Stimulated activated CD4-positive, alpha-beta T cell treated with anti-CD3 and anti-CD28 coated beads, Interleukin-4, amount 100 ng/mL, for 4 hours (primary cell): ENCODE results near the gene GALNT16.
"Not testable (repeated sequence)": the region's sequence is repeated elsewhere in the genome, so short reads cannot be mapped to it uniquely, and the experiment has no call there.

Experiments used
- DNase-seq, 2 experiments: peaks; one replicate each; pipeline ENCODE4 v3.0.0-alpha.2; 2020

The GALNT16 gene

DNA sequence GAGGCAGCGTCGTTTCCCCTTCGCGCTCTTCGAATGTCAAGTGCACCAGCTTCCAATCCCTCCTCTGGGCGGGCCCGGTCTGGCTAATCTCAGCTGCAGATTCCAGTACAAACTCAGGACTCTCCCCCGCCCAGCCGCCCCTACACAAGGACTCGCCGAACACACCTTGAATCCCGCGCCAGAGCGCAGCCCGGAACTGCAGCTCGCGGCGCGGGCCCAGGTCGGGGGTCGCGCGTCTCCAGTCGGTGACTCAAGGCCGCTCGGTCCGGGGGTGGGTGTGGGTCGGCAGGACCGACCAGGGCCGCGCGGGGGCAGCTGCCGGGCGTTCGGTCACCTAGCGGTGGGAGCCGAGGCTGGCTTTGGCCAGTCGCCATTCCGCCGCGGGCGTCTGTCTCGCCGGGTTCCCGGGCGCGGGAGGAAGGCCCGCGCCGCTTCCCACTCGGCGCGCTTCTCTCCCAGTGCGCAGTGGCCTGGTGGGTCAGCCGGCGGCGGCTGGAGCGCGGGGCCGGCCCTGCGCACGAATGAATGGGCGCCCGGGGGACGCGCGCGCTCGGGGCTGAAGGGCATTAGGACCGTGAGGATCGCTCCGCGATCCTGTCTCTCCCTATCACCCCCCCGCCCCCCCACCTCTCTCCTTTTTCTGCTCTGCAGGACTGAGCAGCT lies at the start of gene GALNT16:
TSS of gene GALNT16 (plus strand) at position 632 of the 663 bp plus-strand sequence. CDS start 133 bp downstream, outside the sequence.
- no peak for DNase-seq

DNA sequence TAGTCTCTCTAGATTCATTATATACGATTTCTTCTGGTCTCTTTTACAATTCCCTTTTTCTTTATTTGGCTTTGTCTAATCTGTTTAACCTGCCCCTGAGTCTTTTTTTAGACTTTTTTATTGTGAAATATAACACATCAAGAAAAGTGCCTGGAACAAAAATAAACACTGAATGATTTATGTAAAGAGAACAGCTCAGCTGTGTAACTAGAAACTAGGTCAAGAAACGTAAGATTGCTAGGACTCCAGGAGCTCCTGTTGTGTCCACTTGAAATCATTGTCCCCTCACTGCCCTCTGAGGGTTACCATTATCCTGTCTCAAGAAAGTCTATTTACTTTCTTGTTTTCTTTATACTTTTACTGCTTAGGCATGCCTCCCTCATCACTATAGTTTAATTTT lies 45.6 kb upstream of the GALNT16 start:
- DNase-seq, result no peak

DNA sequence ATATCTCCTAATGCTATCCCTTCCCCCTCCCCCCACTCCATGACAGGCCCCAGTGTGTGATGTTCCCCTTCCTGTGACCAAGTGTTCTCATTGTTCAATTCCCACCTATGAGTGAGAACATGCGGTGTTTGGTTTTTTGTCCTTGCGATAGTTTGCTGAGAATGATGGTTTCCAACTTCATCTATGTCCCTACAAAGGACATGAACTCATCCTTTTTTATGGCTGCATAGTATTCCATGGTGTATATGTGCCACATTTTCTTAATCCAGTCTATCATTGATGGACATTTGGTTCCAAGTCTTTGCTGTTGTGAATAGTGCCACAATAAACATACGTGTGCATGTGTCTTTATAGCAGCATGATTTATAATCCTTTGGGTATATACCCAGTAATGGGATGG lies 42.3 kb upstream of the GALNT16 start:
- not testable (repeated sequence) for DNase-seq

DNA sequence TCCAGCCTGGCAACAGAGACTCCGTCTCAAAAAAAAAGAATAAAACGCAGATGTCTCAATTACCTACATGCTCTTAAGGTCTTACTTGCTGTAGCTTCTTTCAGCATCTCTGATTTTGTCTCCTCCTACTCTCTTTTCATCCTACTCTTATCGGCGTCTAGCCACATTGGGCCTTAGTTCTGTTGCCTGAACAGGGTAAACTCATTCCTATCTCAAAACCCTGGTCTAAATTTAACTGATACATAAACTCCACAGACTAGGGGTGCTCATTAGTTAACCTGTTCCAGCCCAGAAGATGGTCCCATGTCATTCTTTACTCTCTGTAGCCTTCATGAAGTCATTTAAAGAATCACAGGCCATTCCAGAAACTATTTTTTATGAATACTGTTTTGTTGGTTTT lies 35.0 kb upstream of the GALNT16 start:
- no peak for DNase-seq

DNA sequence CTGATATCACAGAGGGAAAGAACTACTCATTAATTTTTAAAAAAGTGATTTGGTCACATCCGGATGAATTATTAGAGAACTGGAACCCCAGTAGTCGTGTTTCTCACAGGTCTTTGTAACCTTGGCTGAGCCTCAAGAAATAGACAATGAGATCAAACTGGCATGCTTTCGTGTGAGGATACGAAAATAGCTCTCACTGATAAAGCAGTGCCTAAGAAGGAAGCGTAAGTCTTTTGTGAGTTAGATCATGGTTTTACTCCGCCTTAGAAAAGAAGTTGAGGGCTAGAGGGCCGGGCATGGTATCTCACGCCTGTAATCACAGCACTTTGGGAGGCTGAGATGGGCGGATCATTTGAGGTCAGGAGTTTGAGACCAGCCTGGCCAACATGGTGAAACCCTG lies 33.8 kb upstream of the GALNT16 start:
- no peak for DNase-seq

DNA sequence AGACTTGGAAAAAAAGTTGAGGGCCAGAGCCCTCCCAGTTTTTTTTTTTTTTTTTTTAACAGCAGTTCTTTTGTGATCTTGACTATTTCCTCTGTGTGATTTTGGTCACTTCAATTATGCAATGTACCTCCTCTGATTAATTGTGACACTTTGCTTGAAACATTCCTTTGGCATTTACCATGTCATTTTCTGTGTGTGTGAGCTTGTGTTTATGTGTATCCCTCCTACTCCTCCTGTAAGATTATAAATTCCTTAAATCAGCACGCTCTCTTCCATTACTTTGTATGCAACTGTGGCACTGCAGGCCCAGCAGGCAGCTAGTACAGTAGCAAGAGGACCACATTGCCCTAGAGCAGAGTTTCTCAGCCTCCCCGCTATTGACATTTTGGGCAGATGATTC lies 33.2 kb upstream of the GALNT16 start:
- no peak for DNase-seq

DNA sequence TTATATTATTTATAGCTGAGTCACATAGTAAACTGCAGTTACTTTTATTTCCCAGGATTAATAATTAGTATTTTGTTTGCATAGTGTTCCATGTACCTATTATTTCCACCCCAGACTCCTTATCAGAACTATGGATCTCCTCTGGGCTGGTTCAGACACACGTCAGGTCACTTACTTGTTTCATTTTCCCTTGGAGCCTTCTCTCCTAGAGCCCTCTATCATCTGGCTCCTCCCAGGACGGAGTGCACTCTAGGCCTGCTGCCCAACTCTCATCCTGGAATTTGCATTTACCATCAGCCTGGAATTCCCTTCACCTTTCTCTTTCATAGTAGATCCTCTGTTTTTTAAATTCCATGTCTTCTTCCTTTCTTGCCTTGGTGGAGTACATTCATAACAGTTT lies 28.5 kb upstream of the GALNT16 start:
- no peak for DNase-seq

DNA sequence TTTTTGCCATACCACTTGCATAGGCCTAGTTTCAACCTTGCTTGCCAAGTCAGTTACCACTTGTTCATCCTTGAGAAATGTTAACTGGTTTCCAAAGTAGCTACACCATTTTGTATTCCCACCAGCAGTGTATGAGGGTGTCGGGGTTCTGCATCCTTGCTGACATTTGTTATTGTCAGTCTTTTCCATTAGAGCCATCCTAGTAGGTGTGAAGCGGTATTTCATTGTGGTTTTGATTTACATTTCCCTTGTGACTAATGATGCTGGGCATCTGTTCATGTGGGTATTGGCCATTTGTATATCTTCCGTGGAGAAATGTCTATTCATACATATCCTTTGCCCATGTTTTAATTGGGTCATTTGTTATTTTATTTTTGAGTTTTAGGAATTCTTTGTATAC lies 27.6 kb upstream of the GALNT16 start:
- no peak for DNase-seq

DNA sequence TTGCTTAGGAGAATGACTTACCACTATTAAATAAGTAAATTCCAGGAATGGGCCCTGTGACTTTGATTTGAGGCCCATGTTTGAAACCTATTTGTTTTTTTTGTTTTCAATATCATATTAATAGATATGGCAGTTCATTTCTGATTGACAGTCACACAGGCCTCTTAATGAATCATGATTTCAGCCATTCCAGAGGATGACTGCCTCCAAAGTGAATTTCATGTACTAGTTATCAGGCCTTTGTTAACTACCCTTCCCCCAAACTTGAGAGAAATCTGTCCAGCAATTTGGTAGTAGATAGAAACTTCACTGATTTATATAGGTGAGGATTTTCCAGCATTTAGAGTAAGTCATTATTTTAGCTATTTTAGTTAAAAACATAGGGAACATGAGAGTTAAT lies 25.9 kb upstream of the GALNT16 start:
- DNase-seq, result no peak

DNA sequence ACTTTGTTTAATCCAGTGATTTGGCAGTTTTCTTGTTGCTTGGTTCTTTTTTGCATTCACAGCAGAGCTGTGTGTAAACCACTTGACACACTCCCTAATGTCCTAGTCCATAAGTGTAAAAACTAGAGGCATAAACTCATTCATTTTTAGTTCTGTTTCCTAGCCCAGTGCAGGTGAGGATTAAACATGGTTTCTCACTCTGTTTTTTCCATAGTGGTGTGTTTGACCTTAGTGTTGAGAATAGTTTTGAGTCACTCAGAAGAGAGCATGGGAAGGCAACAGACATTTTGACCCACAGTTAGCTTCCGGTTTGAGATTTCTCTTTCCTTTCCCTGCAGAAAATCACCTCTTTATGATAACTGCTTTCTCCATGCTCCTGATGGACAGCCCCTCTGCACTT lies 24.2 kb upstream of the GALNT16 start:
- DNase-seq, result no peak

DNA sequence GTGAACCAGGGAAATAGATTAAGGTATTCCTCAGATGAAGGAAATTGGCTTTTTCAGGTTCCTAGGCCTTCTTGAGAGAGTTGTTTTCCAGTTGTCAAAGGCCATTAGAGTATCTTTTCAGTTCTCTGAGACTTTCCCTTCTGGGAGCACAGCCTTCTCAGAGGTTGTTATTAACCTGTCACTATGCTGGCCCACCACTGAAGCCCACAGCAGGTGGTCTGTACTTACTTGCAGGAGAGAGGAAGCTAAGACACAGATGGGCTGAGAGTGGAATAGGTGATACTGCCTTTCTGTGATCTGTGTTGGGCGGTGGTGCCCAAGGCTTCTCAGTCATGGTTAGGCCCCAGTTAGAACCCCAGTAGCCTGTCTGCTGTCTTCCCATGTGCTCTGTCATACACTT lies 22.8 kb upstream of the GALNT16 start:
- DNase-seq, result no peak

DNA sequence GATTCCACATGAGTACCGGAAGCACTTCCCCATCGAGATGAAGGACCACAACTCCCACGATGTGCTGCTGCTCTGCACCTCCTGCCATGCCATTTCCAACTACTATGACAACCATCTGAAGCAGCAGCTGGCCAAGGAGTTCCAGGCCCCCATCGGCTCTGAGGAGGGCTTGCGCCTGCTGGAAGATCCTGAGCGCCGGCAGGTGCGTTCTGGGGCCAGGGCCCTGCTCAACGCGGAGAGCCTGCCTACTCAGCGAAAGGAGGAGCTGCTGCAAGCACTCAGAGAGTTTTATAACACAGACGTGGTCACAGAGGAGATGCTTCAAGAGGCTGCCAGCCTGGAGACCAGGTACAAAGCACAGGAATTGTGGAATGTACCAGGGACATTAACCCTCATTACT lies 22.4 kb upstream of the GALNT16 start:
- DNase-seq, result no peak

DNA sequence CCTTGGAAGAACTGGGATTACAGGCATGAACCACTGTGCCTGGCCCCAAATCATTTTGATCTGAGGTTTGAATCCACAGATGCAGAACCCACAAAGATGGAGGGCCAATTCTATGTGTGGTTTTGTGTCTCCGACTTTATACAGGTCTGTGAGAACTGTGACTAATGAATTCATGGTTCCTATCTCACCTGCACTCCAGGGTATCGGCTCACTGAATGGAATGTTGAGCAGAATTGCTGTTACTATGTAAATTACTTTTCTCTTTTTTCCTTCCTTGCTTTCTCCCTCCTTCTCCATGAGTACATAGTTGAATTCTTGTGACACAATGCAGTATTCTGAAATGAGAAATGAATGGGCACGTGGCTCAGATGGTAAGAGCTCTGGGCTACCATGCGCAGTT lies 21.1 kb upstream of the GALNT16 start:
- DNase-seq, result no peak

DNA sequence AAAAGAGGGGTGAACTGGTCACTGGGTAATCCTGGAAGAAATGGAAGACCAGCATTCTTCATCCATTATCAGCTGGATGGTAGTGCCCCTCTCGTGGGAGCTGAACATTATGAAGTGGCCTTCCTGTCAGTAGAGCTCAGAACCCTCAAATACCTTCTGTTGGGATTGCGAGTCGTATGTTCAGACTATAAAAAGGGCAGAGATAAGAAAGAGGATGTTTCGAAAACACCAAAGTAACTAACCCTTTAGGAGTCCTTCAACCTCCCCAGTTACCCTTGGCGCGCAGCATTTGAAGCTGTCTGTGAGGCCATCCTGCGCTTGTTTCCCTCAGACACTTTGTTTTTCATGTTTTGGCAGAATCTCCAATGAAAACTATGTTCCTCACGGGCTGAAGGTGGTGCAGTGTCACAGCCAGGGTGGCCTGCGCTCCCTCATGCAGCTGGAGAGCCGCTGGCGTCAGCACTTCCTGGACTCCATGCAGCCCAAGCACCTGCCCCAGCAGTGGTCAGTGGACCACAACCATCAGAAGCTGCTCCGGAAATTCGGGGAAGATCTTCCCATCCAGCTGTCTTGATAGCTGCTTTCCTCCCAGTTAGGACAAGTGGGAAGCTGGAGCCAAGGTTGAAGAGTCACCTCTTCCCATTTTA lies 19.3 kb upstream of the GALNT16 start:
- no peak for DNase-seq

DNA sequence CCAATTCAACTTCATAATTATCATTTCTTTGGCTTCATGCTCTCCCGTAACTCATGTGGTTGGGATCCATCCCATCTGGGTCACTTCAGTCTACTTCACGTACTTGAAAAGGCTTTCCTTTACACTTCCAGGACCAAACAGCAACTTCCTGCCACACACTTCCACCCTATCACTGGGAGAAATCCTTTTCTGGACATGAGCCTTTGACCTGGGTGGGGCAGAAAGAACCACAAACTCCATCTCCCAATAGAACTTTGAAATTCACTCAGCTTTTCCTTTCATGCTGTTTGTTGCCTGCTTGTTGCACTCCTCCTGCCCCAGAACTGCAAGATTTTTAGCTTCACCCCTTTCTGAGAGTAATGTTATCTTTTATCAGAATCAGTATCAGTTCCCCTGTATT lies 18.4 kb upstream of the GALNT16 start:
- DNase-seq, result no peak

DNA sequence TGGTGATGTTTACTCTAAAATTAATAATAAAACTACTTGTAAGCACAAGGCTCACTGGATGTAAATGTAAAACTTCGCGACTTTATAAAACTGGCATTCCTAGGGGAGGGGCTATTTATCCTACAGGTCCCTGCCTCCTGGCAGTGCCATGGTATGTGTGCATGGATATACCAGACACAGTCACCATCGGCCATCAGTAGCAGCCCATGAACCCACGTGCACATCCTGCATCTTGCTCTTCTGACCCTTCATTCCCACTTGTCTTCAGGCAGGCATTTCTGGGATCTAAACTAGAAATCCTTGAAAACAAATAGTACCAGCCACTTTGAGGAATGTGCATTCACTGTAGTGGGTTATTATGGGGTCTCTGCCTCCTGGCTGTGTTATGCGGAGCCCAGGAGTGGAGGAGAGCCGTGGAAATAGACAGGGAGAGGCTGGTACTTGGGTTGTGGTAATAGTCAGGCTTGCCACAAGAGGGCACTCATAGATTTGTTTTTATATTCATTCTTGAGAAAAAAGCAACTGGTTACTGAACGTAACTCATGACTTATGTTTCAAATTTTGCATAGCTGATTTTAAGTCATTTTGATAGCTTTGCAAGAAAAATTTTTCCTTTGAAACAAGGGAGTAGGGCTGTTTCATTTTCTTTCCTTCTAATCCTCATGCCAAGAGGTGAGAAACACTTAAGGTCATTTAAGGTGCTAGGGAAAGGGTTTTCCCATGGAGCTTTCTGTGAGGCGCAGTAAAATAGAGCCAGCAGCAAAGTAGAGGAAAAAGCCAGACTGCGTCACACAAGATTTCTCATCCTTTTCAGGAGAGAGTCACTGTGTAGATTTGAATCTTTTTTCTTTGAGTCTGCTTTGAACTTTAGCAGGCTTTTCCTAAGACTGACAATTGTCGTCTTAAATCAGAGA lies 17.4 kb upstream of the GALNT16 start:
- DNase-seq, result peak; percentile 23 to 42

DNA sequence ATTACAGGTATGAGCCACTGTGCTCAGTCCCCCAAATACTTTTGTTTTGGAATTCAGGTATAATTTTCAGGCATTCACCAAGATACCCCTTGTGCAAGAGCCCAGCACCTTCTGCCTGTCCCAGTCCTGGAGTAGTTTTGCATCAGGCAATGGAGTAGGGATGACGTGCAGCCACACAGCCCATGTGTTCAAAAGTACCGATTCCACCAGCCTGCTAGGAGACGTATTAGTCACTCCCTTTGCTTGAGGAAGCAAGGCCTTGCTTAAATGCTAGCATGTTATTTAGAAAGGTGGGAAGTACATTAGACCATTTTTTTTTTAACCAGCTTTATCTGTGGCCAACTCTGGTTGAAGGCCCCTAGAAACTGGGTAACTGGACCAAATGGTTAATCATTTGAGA lies 15.0 kb upstream of the GALNT16 start:
- no peak for DNase-seq

DNA sequence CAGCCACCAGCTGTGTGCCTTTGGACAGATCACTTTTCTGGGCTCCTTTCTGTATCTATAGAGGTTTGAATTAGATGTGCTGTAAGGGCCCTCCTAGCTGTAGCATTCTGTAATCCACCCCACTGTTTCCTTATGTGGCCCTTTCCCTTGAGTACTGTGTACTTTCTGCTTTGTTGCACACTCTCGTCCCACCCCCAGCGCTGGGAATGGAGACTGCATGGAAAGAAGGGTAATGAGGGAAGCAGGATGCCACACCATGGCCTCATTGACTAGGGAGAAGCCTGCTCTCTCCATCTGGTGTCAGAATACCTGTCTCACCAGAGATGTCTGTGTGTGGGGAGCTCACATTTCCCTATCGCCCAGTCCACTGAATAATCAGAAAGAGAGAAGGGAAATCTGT lies 13.6 kb upstream of the GALNT16 start:
- DNase-seq, result no peak

DNA sequence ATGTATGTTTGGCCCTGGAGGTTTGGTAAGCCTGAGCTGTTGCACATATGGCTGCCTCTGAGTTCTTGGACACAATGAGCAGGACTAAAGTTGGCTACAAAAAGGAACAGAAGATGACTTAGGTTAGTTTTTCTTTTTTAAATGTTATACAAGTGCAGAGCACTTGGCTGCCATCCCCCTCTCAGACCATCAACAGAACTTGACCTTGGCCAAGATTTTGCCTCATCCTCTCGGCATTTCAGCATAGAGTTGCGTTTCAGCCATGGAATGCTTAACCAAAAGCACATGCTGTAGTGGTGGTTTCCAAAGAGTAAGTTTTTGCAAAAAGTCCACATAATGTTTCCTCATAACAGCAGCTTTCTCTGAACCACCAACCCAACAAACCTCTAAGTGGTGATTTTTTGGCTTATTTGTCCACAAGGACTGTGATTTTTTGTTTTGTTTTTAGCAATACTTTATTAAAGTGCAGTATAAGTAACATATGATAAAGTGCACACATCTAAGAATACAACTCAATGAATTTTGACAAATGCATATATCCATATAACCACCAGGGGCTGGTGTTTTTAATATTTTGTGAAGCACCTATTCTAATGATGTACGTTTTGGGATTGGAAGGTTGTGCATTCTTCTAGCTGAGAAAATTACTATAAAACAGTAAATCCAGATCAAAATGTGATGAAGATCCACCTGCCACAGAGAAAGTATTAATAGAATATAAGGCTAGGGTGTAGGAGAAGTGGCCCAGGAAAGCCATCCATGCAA lies 12.1 kb upstream of the GALNT16 start:
- no peak for DNase-seq

DNA sequence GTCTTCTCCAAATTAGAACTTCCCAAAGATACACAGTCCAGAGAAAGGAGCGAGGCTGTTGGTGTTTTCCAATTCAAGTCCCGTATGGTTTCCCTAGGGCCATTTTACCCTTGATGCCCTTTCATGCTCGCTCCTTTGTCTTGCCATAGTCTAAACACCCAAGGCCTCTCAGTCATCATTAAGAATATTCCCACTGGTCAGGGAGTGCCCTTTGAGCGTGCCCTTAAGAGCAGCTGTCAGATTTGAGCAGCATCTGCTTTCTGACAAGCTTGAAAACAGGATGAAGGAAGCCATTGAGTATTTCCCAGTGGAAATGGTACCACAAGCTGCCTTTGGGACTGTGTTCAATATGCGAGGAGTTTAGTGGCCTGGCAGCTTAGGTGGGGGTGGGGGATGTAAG lies 10.4 kb upstream of the GALNT16 start:
- no peak for DNase-seq

DNA sequence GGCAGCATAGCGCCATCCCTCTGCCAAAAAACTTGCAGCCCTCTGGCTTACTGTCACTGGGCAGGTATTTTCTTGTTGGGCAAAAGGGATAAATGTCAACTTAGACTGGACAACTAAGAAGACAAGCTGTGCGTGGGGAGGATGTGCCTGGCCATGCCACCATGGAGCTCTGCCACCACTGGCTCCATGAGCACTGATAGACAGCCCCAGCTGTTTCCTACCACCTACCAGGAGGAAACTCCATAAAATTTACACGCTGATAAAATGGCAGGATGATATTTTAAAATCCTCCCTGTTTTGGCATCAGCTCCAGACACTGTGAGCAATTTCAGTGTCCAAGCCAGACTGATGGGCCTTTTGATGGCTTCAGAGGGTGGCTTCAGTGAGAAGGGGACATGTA lies 7.1 kb upstream of the GALNT16 start:
- no peak for DNase-seq

DNA sequence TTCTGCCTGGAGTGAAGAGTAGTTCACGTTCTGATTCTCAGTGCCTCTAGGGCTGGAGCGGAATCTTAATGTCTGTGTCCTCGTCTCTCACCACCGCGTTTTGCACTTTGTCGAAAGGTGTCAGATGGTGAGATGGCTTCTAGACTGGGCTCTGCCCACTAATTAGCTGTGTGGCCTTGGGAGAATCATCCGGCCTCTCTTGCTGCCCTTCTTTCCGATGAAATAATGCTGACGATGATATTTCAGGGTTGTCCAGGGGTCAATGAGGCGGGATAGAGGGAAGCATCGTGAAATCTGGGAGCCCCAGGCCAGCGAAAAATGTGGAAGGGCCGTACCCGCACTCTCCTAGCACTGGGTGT lies 811 bp upstream of the GALNT16 start:
- no peak for DNase-seq

DNA sequence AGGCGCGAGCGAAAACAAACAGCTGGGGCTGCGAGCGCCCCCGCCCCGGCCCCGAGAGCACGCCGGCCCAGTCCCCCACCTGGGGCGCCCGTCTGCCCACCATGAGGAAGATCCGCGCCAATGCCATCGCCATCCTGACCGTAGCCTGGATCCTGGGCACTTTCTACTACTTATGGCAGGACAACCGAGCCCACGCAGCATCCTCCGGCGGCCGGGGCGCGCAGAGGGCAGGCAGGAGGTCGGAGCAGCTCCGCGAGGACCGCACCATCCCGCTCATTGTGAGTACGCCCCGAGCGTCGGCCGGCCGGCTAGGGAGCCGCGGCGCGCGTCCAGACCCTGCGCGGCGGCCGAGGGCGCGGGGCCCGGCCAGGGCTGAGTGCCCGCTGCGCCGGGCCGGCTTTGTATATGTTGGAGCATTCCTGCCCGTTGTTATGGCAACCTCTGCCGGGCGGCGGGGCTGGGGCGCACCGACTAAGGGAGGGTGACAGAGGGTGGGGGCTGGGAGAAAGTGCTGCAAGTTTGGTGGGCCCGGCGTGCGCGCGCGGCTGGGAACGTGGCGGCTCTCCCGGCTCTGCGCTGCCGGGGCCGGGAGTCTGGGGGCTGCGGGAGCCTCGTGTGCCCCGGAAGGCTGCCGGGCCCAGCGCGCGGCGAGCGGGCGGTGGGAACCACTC lies 367 bp downstream of the GALNT16 start:
- no peak for DNase-seq
